Esophagus (tissue), 2 donors: ENCODE data around the gene PRKN. TPM values are rescaled to one million over a fixed set of nuclear protein-coding genes. Genes with fewer than 3 reads are reported as not detected.

ENCODE experiments used
- H3K27ac ChIP-seq, 2 donors: one replicate each; pipeline ENCODE4 v1.5.1; 2013; ENCODE audit warnings: low read depth in 2 of 2, mild to moderate bottlenecking in 2 of 2, inconsistent platforms in 1 of 2, low read length in 1 of 2, moderate library complexity in 1 of 2
- H3K27me3 ChIP-seq, 2 donors: one replicate each; pipeline ENCODE4 v1.6.1; 2013; ENCODE audit warnings: low read length in 2 of 2, control low read depth in 1 of 2, mild to moderate bottlenecking in 1 of 2; ENCODE audit not compliant: insufficient read depth in 2 of 2, control insufficient read depth in 1 of 2
- H3K36me3 ChIP-seq, 2 donors: one replicate each; pipeline ENCODE4 v1.6.1; 2013; ENCODE audit warnings: low read length in 1 of 2; ENCODE audit not compliant: control insufficient read depth in 2 of 2, insufficient read depth in 2 of 2
- H3K4me1 ChIP-seq, 2 donors: one replicate each; pipeline ENCODE4 v1.6.1; 2013; ENCODE audit warnings: low read length in 1 of 2; ENCODE audit not compliant: control insufficient read depth in 2 of 2, insufficient read depth in 2 of 2
- H3K4me3 ChIP-seq, 2 donors: one replicate each; pipeline ENCODE4 v1.5.1; 2013; ENCODE audit warnings: low read length in 2 of 2, mild to moderate bottlenecking in 2 of 2, low read depth in 1 of 2, moderate library complexity in 1 of 2
- H3K9me3 ChIP-seq, 2 donors: one replicate each; pipeline ENCODE4 v1.6.1; 2013; ENCODE audit warnings: mild to moderate bottlenecking in 2 of 2, low read depth in 1 of 2, low read length in 1 of 2, moderate library complexity in 1 of 2; ENCODE audit not compliant: control insufficient read depth in 2 of 2, insufficient read depth in 1 of 2
- WGBS, 2 donors: extraction: QIAGEN DNeasy Blood & Tissue Kit; methylation state at CpG; one replicate each; pipeline ENCODE4 v1.1.7; 2013; 5-methylcytosine and 5-hydroxymethylcytosine counted together
- polyA plus RNA-seq, 2 donors: library from polyadenylated mRNA; stranded (reverse); fragments of 200-250 nt; gene quantifications; one replicate each; pipeline ENCODE4 v1.2.3, GENCODE V29; 2013
- donor health status: healthy with polysubstance abuse.
- donor health status: Bipolar disorder and iron deficiency.

Gene PRKN
- polyA plus RNA-seq, 2 donors = 0.28 to 0.45 TPM

GRCh38 chr6:161792851-161793493, 934.6 kb downstream of the PRKN start:
- Histone ChIP-seq H3K9me3 (peaks cover 0 to 4% of the 10 kb centered on the region in 2 donors), H3K27ac (no peak overlapping the region), H3K4me1 (no peaks in the 10 kb centered on the region), H3K36me3 (no peaks in the 10 kb centered on the region), H3K27me3 (no peaks in the 10 kb centered on the region), H3K4me3 (no peak overlapping the region)
- 59 to 65% methylated on average over 8 of the region's 8 CpGs for WGBS, 2 donors

- no peak overlapping the region for H3K4me3 ChIP-seq
- no peaks in the 10 kb centered on the region for H3K4me1 ChIP-seq
- H3K27ac ChIP-seq = no peak overlapping the region
- peaks cover 0 to 4% of the 10 kb centered on the region in 2 donors for H3K9me3 ChIP-seq
- H3K36me3 ChIP-seq = no peaks in the 10 kb centered on the region
- WGBS, 2 donors = 53 to 55% methylated on average over 4 of the region's 4 CpGs
- H3K27me3 ChIP-seq = no peaks in the 10 kb centered on the region
These were observed 939.0 kb downstream of the PRKN start for GRCh38 chr6:161788531-161788930.

GRCh38 chr6:161772176-161772575, 955.4 kb downstream of the PRKN start:
- Histone ChIP-seq H3K4me3 (no peak overlapping the region), H3K9me3 (no peaks in the 10 kb centered on the region), H3K27ac (no peak overlapping the region), H3K4me1 (no peaks in the 10 kb centered on the region), H3K27me3 (no peaks in the 10 kb centered on the region), H3K36me3 (no peaks in the 10 kb centered on the region)
- WGBS, 2 donors = 80 to 89% methylated on average over 7 of the region's 7 CpGs

- no peak overlapping the region for H3K4me3 ChIP-seq
- 83 to 87% methylated on average over 6 of the region's 6 CpGs for WGBS, 2 donors
These were observed 965.6 kb downstream of the PRKN start for GRCh38 chr6:161761966-161762365.

GRCh38 chr6:161755080-161755479, 972.5 kb downstream of the PRKN start:
- no peaks in the 10 kb centered on the region for H3K4me1 ChIP-seq
- no peaks in the 10 kb centered on the region for H3K36me3 ChIP-seq
- WGBS, 2 donors = 69% methylated on average over 5 of the region's 5 CpGs
- no peak overlapping the region for H3K4me3 ChIP-seq
- H3K27ac ChIP-seq = no peak overlapping the region
- H3K27me3 ChIP-seq = no peaks in the 10 kb centered on the region
- no peaks in the 10 kb centered on the region for H3K9me3 ChIP-seq

More at GRCh38 chr6:161761966-161762365, 965.6 kb downstream of the PRKN start:
- Histone ChIP-seq H3K4me1 (peaks cover 0 to 2% of the 10 kb centered on the region in 2 donors), H3K9me3 (no peaks in the 10 kb centered on the region), H3K27me3 (no peaks in the 10 kb centered on the region), H3K36me3 (no peaks in the 10 kb centered on the region), H3K27ac (no peak overlapping the region)

GRCh38 chr6:161750686-161751085, 976.9 kb downstream of the PRKN start:
- no peaks in the 10 kb centered on the region for H3K9me3 ChIP-seq
- H3K27ac ChIP-seq = no peak overlapping the region
- no peaks in the 10 kb centered on the region for H3K36me3 ChIP-seq
- H3K27me3 ChIP-seq = no peaks in the 10 kb centered on the region
- no peaks in the 10 kb centered on the region for H3K4me1 ChIP-seq
- no peak overlapping the region for H3K4me3 ChIP-seq
- 84 to 92% methylated on average over 3 of the region's 3 CpGs for WGBS, 2 donors

GRCh38 chr6:161749576-161749975, 978.0 kb downstream of the PRKN start:
- WGBS, 2 donors = 72 to 73% methylated on average over 4 of the region's 4 CpGs
- H3K4me3 ChIP-seq = no peak overlapping the region
- H3K36me3 ChIP-seq = no peaks in the 10 kb centered on the region
- H3K27ac ChIP-seq = no peak overlapping the region
- no peaks in the 10 kb centered on the region for H3K4me1 ChIP-seq
- H3K9me3 ChIP-seq = no peaks in the 10 kb centered on the region
- no peaks in the 10 kb centered on the region for H3K27me3 ChIP-seq

- WGBS, 2 donors = 64 to 65% methylated on average over 18 of the region's 18 CpGs
- Histone ChIP-seq H3K36me3 (no peaks in the 10 kb centered on the region), H3K4me3 (no peak overlapping the region), H3K4me1 (no peaks in the 10 kb centered on the region), H3K9me3 (no peaks in the 10 kb centered on the region), H3K27me3 (no peaks in the 10 kb centered on the region), H3K27ac (no peak overlapping the region)
These were observed 978.8 kb downstream of the PRKN start for GRCh38 chr6:161748535-161749416.

- H3K4me3 ChIP-seq = no peak overlapping the region
- no peaks in the 10 kb centered on the region for H3K9me3 ChIP-seq
- 84 to 91% methylated on average over 7 of the region's 7 CpGs for WGBS, 2 donors
- H3K27ac ChIP-seq = no peak overlapping the region
- no peaks in the 10 kb centered on the region for H3K4me1 ChIP-seq
- no peaks in the 10 kb centered on the region for H3K36me3 ChIP-seq
- no peaks in the 10 kb centered on the region for H3K27me3 ChIP-seq
These were observed 980.1 kb downstream of the PRKN start for GRCh38 chr6:161747506-161747905.
